NCI-H2107 treated with DMSO at 0.1 percent for 48 hours (cell line): Measurements from ENCODE around the gene DUSP1.

ENCODE experiments used
- DNase-seq: peaks from one replicate; lab custom pipeline; 2025; ENCODE audit not compliant: unreplicated experiment; lab: John Stamatoyannopoulos, UW

The DUSP1 gene

GRCh38 chr5:172779691-172780341, 8.8 kb upstream of the DUSP1 start:
- no peak for DNase-seq

- DNase-seq, result no peak
Measured at GRCh38 chr5:172777881-172778814, 7.2 kb upstream of the DUSP1 start.

- DNase-seq, result no peak
Measured at GRCh38 chr5:172776235-172776594, 5.2 kb upstream of the DUSP1 start.

GRCh38 chr5:172775326-172776234, 4.6 kb upstream of the DUSP1 start:
- no peak for DNase-seq

- no peak for DNase-seq
Measured at GRCh38 chr5:172774561-172775315, 3.7 kb upstream of the DUSP1 start.

GRCh38 chr5:172773481-172774469, 2.8 kb upstream of the DUSP1 start:
- DNase-seq, result no peak

GRCh38 chr5:172772112-172772906, 1.3 kb upstream of the DUSP1 start:
- no peak for DNase-seq

GRCh38 chr5:172771439-172772111, 580 bp upstream of the DUSP1 start:
- no peak for DNase-seq

GRCh38 chr5:172770374-172770674, 671 bp downstream of the DUSP1 start:
- DNase-seq, result peak; percentile 12

GRCh38 chr5:172769616-172770373, 1.2 kb downstream of the DUSP1 start:
- no peak for DNase-seq

GRCh38 chr5:172769342-172769615, 1.7 kb downstream of the DUSP1 start:
- DNase-seq, result no peak

- DNase-seq, result no peak
Measured at GRCh38 chr5:172768573-172769341, 2.2 kb downstream of the DUSP1 start.

GRCh38 chr5:172768098-172768572, 2.9 kb downstream of the DUSP1 start:
- no peak for DNase-seq

GRCh38 chr5:172766287-172767108, 4.5 kb downstream of the DUSP1 start:
- DNase-seq, result peak; percentile 27

- DNase-seq, result no peak
Measured at GRCh38 chr5:172765766-172766286, 5.2 kb downstream of the DUSP1 start.
